ENCODE results near the gene CRB2. TPM values are rescaled to one million over a fixed set of nuclear protein-coding genes. Genes with fewer than 3 reads are reported as not detected.

Gene CRB2
- total RNA-seq, 2 experiments from 2014 or later, result 0.09 TPM; not detected in 1

DNA sequence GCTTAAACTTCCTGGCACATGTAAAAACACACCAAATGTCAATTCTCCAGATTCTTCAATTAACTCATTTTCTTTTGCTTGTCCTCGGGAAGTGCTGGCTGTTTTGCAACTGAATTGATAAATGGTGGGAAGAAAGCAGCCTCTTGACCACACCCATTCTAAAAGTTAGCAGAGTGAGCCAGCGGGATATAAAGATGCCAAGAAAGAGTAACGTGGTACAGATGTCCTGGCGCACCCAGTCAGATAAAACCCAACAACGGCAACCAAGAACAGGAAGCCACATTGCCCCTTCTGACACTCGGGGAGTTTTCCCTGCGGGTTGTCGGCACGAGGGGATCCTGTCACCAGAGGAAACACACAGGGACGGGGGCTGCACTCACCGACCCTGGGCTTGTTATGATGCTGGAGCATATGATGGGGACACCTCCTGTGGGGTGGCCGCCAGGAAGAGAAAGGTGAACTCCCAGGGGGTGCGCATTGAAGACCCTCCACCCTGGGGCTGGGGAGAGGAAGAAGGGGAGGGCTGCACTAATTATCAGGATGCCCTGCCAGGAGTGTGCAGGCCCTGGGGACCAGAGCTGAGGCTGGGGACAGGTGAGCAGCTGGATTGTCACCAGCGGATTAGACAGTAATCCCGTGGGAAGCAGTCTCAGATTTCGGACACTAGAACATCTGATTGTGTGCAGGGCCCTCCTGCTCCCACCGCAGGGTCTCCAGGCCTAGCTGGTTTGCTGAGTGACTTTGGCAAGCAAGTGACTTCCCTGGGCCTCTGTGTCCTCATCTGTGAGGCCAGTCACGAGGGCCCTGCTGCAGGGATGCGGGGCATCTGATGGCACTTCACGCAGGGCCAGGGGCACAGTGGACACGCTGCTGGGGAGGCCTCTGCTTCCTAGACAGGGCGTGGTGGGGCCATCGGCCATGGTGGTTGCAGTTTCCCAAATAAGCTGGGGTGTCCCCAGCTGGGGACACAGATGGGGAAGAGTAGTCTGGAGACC lies 59.2 kb downstream of the CRB2 start:
- no peaks in the 10 kb centered on the region for H3K27me3 Mint-ChIP-seq
- H3K27ac Mint-ChIP-seq, result no peak overlapping the region
- H3K4me1 Mint-ChIP-seq (ENCODE audit: low read depth), result no peaks in the 10 kb centered on the region
- intact Hi-C loops (cut with micrococcal nuclease), result no loop called here
- TF ChIP-seq CTCF (IDR thresholded peaks at IDR 0.05), result no peak
- ATAC-seq (no peak), DNase-seq (no peak)
- ChIA-PET CTCF (no interaction called here), POLR2A (interaction anchor here (0.6 kb wide), 1 partner anchor 244 kb away, joined by 3 read pairs; no protein-coding TSS in a partner anchor)
- no peaks in the 10 kb centered on the region for H3K36me3 Mint-ChIP-seq (ENCODE audit: low read depth)
- no peak overlapping the region for H3K4me3 Mint-ChIP-seq
- H3K9me3 Mint-ChIP-seq, result no peaks in the 10 kb centered on the region

- Mint-ChIP-seq H3K36me3 (ENCODE audit: low read depth) (peaks cover 2% of the 10 kb centered on the region), H3K4me1 (ENCODE audit: low read depth) (no peaks in the 10 kb centered on the region), H3K27ac (no peak overlapping the region), H3K9me3 (no peaks in the 10 kb centered on the region), H3K27me3 (no peaks in the 10 kb centered on the region), H3K4me3 (no peak overlapping the region)
- DNase-seq (no peak), ATAC-seq (no peak)
- intact Hi-C loops (cut with micrococcal nuclease), result no loop called here
- TF ChIP-seq CTCF (IDR thresholded peaks at IDR 0.05), result no peak
- ChIA-PET CTCF (interaction anchor here (1.4 kb wide), 1 partner anchor 625 kb away, joined by 3 read pairs; no protein-coding TSS in a partner anchor), POLR2A (interaction anchor here (0.6 kb wide), 1 partner anchor 243 kb away, joined by 3 read pairs; no protein-coding TSS in a partner anchor)
These were observed 60.2 kb downstream of the CRB2 start for GRCh38 chr9:123416176-123416575.

- intact Hi-C loops (cut with micrococcal nuclease), result no loop called here
- no peak for ATAC-seq
- ChIA-PET POLR2A (no interaction called here), CTCF (interaction anchor here (1.4 kb wide), 1 partner anchor 624 kb away, joined by 3 read pairs; no protein-coding TSS in a partner anchor)
- Mint-ChIP-seq H3K27ac (no peak overlapping the region), H3K4me1 (ENCODE audit: low read depth) (no peaks in the 10 kb centered on the region), H3K36me3 (ENCODE audit: low read depth) (peaks cover 3% of the 10 kb centered on the region), H3K4me3 (no peak overlapping the region), H3K27me3 (no peaks in the 10 kb centered on the region), H3K9me3 (no peaks in the 10 kb centered on the region)
- no peak for TF ChIP-seq CTCF (IDR thresholded peaks at IDR 0.05)
- DNase-seq, result no peak
These were observed 61.5 kb downstream of the CRB2 start for GRCh38 chr9:123417289-123418051.

- no peak for TF ChIP-seq CTCF (IDR thresholded peaks at IDR 0.05)
- Mint-ChIP-seq H3K9me3 (no peaks in the 10 kb centered on the region), H3K4me3 (no peak overlapping the region), H3K27ac (no peak overlapping the region), H3K27me3 (no peaks in the 10 kb centered on the region), H3K4me1 (ENCODE audit: low read depth) (no peaks in the 10 kb centered on the region), H3K36me3 (ENCODE audit: low read depth) (peaks cover 3% of the 10 kb centered on the region)
- POLR2A ChIA-PET, result no interaction called here
- no peak for DNase-seq
- no peak for ATAC-seq
- CTCF ChIA-PET, result no interaction called here
- intact Hi-C loops (cut with micrococcal nuclease), result no loop called here
These were observed 62.0 kb downstream of the CRB2 start for GRCh38 chr9:123418052-123418430.
